HG02571 (cell line): ENCODE results near the gene USP17L28.
"Not testable (repeated sequence)": the region's sequence is repeated elsewhere in the genome, so short reads cannot be mapped to it uniquely, and the experiment has no call there.

Experiments used
- ATAC-seq: cut with Tn5 transposase; IDR thresholded peaks from one replicate; pipeline ENCODE4 v1.9.1; 2021; ENCODE audit warnings: mild to moderate bottlenecking, moderate library complexity; ENCODE audit not compliant: unreplicated experiment

The USP17L28 gene

GRCh38 chr4:9348593-9348992 is at the start of gene USP17L28:
Gene USP17L28, plus strand, starts transcription at chr4:9348893. Its CDS starts 0 bp downstream, at chr4:9348893.
- ATAC-seq: not testable (repeated sequence)

- not testable (repeated sequence) for ATAC-seq
Measured at GRCh38 chr4:9324191-9324590, 24.5 kb upstream of the USP17L28 start.

- ATAC-seq: not testable (repeated sequence)
Measured at GRCh38 chr4:9324865-9325264, 23.8 kb upstream of the USP17L28 start, which contains the start of gene USP17L24. Gene USP17L24, plus strand, starts transcription at chr4:9325165. Its CDS starts 0 bp downstream, at chr4:9325165.

GRCh38 chr4:9329611-9330010 is 19.1 kb upstream of the USP17L28 start, which contains the start of gene USP17L25:
Gene USP17L25, plus strand, starts transcription at chr4:9329911. Its CDS starts 0 bp downstream, at chr4:9329911.
- ATAC-seq: not testable (repeated sequence)

- not testable (repeated sequence) for ATAC-seq
Measured at GRCh38 chr4:9334358-9334757, 14.3 kb upstream of the USP17L28 start, which contains the start of gene USP17L26. Gene USP17L26, plus strand, starts transcription at chr4:9334658. Its CDS starts 0 bp downstream, at chr4:9334658.

GRCh38 chr4:9339103-9339502 is 9.6 kb upstream of the USP17L28 start, which contains the start of gene USP17L5:
Gene USP17L5, plus strand, starts transcription at chr4:9339403. Its CDS starts 0 bp downstream, at chr4:9339403.
- not testable (repeated sequence) for ATAC-seq

- ATAC-seq: not testable (repeated sequence)
Measured at GRCh38 chr4:9343848-9344247, 4.8 kb upstream of the USP17L28 start, which contains the start of gene USP17L27. Gene USP17L27, plus strand, starts transcription at chr4:9344148. Its CDS starts 0 bp downstream, at chr4:9344148.

- ATAC-seq: not testable (repeated sequence)
Measured at GRCh38 chr4:9350866-9351265, 2.2 kb downstream of the USP17L28 start.

GRCh38 chr4:9353338-9353737 is 4.6 kb downstream of the USP17L28 start, which contains the start of gene USP17L29:
Gene USP17L29, plus strand, starts transcription at chr4:9353638. Its CDS starts 0 bp downstream, at chr4:9353638.
- not testable (repeated sequence) for ATAC-seq

GRCh38 chr4:9362829-9363228 is 14.1 kb downstream of the USP17L28 start, which contains the start of gene USP17L30:
Gene USP17L30, plus strand, starts transcription at chr4:9363129. Its CDS starts 0 bp downstream, at chr4:9363129.
- ATAC-seq: not testable (repeated sequence)

- ATAC-seq: not testable (repeated sequence)
Measured at GRCh38 chr4:9379881-9380280, 31.2 kb downstream of the USP17L28 start.

- not testable (repeated sequence) for ATAC-seq
Measured at GRCh38 chr4:9381012-9381534, 32.4 kb downstream of the USP17L28 start.

GRCh38 chr4:9384126-9384525 is 35.4 kb downstream of the USP17L28 start:
- no peak for ATAC-seq

GRCh38 chr4:9389001-9389400 is 40.3 kb downstream of the USP17L28 start:
- not testable (repeated sequence) for ATAC-seq
